Activated naive CD8-positive, alpha-beta T cell treated with anti-CD3 and anti-CD28 coated beads, Interleukin-2, amount 50 U/mL, for 16 hours (primary cell): Measurements from ENCODE around the gene KIRREL1.
A peak's percentile ranks its signal among the peaks of the same experiment; 100 is the strongest.
"Not testable (repeated sequence)": the region's sequence is repeated elsewhere in the genome, so short reads cannot be mapped to it uniquely, and the experiment has no call there.

Experiments used
- DNase-seq: peaks from one replicate; pipeline ENCODE4 v3.0.0-alpha.2; 2020; ENCODE audit warnings: low read depth, low spot score

Gene KIRREL1

DNA sequence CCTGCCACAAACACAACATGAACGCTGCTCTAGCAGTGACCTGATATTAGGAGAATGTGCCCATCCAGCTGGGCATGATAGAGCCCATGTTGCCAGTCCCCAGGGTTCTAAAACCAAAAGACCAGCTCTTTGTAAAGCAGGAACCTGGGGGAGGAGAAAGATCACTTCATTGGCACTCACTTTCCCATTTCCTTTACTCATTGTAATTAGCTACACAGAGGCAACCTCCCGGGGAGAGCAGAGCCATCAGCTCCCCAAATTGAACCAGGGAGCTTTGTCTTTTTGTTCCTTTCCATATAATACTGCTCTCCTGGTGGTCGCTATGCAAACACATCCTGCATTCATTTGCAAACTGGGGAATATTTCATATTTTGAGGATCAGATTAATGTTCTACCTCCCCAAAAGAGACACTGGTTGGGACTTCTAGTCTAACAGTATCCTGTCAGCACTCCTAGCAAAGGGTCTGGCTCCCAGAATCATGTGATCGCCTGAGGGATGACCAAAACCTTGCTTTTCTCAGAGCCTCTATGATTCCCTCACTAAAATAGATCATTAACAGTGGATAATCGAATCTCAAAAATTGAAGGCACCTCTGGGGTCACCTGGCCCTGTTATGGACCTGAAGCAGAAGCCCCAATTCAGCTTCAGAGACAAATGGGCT lies 110.5 kb downstream of the KIRREL1 start:
- DNase-seq: no peak

DNA sequence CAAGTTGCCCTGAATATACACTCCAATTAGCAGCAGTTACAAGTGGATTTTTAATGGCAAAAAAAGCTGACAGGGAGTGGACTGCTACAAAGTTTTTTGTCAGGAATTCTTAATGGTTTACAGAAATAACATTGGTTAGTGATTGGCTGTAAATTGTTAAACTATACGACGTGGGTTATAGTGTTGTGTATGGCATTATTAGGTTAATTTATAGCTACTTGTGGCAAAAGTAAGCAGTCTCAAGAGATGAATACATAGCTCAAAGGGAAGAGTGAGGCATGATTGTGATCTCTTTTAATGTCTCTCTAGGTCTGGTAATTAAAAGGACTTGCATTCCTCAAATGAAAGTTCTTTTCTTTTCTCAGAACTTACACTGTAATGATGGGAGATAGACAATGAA lies 111.4 kb downstream of the KIRREL1 start:
- DNase-seq: no peak

DNA sequence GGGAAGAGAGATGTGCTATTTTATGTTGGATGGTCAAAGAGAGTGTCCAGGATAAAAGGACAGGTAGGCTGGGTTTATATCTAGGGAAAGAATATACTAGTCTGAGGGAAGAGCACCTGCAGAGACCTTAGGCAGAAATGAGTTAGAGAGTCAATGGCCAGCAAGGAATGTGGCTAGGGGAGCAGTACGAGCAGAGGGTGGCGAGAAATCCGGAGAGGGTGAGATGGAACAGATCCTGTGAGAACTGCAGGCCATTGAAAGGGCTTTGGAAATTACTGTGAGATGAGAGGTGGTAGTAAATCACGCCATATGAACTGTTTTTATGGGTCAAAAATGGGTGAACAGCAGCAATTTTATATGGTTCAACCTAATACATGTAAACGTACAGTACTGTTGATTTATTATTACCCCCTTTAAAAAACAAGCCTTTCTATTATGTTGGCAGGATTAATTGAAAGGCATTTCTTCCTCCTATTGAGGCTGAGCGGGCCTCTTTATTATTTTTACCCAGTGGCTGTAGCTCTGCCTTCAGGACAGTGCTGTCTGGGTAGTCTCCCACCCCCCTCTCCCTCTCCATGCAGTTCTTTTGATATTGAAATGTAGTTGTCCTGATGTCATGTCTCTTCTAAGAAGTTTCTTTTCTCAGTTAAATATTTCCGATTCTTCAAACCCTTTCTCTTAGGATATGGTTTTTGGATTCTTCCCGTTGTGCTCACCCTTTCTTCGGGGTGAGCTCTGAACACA lies 112.1 kb downstream of the KIRREL1 start:
- DNase-seq: no peak

DNA sequence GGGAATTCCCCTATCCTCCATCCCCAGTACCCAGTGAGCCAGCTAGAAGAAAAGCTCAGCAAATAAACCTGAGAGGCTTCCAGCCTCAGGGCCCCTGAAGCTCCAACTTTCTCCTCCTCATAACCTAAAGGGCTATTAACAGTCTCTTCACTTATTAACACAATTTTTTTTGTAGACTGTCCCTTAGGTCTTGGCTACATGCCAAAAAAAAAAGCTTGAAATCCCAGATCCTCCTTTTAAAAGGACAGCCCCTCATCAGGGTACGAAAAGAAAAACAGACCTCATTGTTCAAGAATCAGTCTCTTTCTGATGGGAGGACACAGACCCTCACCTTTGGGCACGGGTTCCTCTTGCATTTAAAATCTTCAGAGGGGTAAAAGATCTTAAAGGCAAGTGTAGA lies 114.5 kb downstream of the KIRREL1 start:
- no peak for DNase-seq

DNA sequence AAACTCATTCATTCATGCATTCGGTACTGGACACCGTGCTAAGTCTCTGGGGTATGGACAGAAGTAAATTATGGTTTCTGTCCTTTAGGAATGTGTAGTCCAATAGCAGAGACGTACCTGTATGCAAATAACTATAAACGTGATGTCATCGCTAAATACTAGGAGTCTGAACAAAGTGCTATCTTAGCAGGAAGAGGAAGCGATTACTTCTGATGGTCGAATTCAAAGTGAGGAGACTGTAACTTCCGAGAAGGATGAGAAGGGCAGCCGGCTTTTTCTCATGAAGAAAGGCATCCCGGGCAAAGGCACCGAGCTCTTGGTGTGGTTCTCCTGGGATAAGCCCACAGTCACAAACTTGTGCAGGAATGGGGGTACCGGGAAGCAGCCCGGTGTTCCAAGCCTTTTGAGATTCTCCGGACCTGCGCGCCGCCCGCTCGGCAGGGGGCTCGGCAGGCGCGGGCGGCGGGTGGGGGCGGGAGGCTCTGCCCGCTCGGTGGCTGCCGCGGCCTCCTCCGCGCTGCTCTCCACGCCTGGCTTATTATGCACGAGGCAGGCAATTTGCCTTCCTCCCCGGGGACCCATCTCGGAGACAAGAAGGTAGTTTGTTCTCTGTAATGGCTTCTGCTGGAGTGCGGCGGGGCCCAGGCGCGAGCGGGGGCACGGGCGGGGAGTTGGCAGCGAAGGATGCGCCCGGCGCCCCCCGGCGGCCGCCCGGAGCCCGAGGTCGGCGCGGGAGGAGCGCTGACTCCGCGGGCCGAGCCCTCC lies 119.7 kb downstream of the KIRREL1 start:
- peak; percentile 7 for DNase-seq

DNA sequence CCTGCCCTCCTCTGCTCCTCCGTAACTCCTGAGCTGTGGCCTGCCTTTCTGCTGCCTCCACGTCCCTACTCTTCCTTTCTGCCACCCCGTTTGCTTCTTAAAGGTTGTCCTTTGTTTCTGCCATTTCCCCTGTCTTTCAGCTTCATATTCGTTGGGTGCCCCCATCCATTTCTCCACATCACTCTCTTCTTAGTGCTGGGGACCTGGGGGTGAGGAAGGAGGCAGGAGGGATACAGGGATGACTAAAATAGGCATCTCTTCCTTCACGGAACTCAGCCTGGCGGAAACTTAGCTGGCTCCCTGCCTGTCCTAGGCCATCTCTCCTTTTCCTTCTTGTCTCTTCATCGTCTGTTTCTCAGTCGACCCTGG lies 120.3 kb downstream of the KIRREL1 start:
- no peak for DNase-seq

DNA sequence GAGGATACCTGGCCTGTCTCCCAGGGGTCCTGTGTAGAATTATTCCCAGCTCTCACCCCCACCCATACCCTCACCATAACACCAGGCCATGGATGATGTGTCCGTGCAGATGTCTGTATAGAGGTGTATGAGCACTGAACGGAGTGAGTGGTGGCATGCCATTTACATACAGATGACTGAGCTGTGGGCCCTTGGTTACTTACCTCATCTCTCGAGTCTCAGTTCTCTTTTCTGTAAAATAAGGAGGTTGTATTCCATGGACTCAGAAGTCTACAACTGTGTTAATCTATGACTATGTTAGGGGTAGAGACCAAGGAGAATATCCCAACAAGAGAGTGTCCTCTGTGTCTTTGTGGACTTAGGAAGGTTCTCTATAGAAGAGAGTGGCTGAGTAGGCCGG lies 121.7 kb downstream of the KIRREL1 start:
- no peak for DNase-seq

DNA sequence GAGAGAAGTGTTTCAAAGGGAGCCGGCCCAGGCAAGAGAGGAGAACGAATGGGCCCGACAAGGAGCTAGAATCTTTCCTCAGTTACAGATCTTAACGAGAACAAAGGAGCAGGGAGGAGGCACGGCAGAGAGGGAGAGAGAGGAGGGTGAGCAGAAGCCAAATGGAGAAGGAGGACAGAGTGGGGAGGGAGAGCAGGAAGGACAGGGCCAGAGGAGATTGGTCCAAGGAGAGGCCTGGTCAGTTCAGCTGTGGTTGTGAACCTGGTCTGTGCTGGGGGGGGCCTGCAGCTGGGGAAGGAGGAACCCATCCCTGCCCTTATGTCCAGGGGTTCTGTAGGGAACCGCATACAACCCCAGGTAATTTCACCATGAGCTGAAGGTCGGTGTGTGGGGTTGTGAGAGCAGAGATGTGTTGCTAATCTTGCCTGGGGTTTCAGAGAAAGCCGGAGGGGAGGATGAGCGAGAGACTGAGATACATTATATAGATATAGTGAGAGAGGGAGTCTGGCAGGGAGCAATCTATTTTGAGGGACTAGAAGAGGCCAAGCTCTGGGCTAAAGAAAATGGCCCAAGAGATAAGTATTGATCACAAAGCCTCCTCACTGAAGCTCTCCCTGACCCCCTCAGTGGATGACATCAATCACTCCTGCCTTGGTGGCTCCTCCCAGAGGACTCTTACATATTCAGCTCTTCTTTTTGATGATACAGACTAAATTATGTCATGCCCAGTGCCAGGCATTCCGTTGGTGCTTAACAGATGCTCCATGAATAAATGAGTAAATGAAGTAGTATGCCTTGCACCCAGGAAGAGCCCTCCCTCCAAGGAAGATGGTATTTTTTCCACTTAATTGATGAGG lies 123.1 kb downstream of the KIRREL1 start:
- no peak for DNase-seq

DNA sequence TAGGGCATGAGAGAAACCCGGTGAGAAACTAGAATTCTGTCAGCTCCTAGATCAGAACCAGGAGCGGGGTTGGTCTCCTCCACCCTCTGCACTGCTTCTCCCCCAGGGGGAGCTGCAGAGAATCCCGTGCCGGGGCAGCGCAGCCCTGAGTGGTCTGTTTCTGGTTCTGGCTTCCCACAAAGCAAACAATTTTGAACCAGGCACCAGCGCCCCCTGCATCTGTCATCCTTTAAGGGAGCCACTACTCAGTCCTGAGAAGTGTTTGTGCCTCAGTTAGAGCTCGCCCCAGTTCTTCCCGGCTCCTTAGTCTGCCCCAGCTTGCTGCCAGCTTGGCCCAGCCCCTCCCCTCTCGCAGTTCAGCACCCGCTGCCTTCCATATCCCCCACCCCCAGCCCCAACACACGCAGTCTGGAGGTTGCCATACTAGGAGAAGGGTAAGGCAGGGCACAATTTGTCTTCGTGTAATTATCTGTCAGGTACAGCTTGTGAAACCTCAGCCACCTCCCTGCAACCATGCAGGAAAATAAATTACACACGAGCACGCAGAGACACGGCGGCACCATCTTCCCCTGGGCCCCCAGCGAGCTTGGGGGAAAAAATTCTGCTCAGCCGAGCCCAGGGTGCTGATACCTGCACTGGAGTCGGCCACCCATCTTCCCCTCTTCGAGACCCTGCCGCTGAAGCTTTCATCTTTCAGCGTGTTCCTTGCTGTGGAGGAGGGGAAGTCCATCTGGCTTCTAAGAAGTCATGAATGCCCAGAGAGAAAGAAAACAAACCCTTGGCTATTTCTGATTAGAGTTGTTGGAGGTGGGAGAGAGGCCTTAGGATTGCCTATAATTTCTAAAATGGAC lies 124.6 kb downstream of the KIRREL1 start:
- peak; percentile 14 for DNase-seq

DNA sequence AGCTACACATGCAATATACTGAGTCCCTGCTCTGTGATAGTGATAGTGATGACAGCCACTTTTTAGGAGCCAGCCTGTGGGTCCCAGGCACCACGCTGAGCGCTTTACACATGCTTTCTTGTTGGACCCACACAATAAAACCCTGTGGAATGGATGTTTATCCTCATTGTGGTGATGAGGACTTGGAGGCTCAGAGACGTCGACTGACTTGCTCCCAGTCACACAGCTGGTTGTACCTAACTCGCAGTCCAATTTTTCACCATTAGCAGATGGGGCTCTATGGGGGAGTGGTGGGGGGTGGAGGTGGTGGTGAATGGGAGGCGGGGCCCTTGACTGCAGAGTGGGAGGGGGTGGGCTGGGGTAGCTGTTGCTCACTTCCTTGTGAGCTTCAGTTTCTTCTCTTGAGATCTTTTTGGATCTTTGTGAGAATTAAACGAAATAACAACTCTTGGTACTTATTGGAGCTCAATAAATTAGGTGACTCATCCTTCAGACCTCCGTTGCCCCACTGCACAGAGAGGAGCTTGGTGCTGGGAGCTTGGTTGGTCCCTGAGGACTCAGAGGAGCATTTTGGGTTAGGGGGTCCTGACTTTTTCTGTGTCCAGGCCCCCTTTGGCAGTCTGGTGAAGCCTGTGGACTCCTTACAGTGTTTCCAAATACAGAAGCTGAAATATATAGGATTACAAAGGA lies 125.4 kb downstream of the KIRREL1 start:
- DNase-seq: no peak

DNA sequence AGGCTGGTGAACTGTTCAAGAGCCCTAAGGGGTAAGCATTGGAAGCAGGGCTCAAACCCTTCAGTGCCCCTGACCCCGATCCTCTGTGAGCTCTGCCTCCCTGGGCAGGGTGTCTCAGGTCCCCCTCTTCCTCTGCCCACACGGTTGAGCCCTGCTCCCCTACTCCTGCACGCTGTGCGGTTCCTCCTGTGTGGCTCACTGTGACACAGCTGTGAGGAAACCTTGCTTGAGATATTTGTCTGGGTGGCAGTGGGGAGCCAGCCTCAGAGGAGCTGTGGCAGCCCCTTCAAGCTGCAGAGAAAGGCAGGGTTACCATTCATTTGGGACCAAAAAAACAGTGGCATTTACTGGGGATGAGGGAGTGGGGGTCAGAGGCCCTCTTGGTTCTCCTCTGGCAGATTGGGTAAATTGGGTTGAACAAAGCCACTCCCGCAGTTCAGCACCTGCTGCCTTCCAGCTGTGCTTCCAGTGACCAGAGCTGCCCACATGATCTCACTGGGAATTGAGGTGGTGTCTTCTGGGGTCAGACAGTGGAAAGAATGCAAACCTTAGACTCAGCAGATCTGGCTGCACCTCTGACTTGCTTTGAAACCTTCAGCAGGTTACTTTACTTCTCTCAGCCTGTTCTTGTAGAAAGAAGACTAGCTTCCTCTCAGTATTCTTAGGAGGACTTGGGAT lies 126.7 kb downstream of the KIRREL1 start:
- no peak for DNase-seq

DNA sequence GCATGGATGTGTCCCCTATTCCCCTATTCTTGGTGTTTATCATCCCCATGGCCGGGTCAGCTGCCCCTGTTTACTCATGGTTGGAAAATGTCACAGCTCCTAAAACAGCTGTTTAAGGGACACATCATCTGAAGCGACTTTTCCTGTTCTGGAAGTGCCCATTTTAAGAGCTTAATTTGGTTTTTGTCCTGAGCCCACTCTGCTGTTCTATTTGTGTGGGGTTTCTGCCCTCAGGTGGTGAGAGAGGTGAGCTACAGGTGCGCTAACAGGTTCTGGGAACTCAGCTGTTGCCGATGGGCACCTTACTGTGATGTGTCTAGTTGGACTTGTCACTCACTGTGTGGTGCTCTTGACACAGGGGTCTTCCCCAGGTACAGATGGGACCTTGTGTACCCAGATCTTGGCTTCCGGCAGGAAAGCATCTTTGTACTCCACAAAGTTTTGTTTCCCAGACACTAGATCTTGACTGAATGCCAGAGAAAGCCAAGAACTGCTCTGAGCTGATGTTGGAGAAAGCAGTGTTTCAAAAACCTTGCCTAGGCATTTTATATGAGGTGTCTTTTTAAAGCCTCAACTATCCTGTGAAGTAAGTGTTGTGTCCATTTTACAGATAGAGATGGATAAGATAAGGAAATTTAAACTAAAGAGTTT lies 128.3 kb downstream of the KIRREL1 start:
- DNase-seq: no peak

DNA sequence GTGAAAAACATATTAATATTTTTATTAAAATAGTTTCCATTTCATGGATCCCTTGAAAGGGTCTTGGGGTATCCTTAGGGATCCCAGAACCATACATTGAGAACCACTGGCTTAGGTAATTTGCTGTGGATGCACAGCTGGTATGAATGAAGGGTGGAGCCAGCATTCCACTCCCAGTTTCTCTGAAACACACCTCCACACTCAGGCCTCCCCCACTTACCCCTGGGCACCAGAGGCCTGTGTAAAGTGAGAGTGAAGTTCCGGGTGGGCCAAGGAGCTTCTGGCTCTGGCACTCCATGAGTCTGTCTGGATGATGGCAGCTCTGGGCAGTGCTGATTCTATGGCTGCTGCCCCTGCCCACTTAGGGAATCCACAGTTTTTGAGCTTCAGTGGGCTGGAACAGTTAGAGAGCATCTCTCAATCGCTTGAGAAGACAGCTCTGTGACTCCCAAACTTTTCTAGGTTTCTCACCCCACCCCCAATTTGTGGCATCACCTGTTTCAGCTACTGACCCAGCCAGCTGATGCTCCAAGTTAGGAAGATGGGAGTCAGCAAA lies 129.5 kb downstream of the KIRREL1 start:
- DNase-seq: no peak

DNA sequence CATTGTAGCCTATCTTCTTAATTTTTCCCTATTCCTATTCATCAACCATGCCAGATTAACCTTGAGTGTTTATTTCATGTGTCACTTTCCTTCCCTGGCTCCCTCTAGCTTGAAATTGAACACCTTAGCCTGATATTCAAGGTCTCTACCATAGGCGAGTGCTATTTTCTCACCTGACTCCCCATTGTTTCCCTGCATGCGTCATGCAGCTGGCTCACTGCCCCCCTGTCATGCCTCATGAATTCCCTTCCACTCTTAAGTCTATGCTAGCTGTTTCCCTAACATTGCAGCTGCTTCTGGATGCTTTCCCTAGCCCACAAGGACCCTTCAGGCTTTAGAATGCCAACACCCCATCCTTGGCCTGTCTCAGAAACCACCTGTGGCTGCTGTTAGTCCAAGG lies 130.6 kb downstream of the KIRREL1 start:
- no peak for DNase-seq

DNA sequence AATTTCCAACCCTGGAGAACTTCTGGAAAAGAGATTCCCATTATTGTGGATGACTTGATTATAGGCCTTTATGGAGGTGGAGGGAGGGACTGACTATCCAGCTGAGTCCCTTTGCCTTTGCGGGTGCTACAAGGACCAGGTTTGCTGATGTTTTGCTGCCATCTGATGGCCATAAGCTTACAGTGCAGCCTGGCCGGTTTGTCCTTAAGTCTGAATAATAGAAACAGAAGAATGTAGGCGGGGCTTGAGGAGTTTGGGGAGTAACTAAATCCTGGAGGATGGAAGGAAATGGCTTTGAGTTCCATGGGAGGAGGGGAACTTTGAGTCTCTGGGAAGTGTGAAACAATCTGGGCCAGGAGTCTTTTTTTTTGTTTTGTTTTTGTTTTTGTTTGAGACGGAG lies 131.6 kb downstream of the KIRREL1 start:
- DNase-seq: peak; percentile 39

DNA sequence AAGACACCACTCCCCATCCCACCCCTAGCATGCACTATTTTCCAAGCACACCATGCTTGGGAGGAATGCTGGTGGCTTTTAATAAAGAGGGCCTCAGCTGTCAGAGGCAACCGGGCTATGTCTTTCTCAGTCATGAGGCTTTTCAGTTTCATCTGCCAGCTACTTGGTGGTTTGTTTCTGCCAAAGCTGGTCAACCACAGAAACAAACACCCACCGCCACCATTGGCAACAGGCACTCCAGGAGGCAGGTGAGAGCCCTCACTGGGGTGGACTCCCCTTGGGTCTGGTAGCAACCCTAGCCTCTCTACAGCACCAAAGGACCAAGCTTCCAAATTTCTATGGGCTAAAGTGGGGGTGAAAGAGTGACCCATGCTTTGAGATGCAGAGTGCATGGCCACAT lies 133.0 kb downstream of the KIRREL1 start:
- no peak for DNase-seq

DNA sequence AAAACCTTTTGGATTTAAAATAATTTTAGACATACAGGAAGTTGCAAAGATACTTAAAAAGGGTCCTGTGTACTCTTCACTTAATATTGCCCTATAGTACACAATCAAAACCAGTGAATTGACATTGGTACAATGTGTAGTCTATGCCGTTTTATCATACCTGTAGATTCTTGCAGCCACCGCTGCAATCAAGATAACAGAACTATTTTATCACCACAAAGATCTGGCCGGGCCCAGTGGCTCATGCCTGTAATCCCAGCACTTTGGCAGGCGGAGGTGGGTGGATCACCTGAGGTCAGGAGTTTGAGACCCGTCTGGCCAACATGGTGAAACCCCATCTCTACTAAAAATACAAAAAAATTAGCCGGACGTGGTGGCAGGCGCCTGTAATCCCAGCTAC lies 135.1 kb downstream of the KIRREL1 start:
- DNase-seq: not testable (repeated sequence)

DNA sequence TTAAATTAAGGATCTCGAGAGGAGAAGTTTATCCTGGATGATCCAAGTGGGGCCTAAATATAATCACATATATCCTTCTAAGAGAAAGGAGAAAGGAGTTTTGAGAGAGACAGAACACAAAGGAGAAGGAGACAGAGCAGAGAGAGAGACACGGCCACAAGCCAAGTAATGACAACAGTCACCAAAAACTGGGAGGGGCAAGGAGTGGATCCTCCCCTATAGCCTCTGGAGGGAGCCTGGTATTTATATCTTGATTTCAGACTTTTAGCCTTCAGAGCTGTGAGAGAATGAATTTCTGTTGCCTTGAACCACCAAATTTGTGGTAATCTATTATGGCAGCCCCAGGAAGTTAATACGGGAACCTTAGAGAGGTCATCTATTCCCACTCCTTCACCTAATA lies 137.8 kb downstream of the KIRREL1 start:
- DNase-seq: no peak

DNA sequence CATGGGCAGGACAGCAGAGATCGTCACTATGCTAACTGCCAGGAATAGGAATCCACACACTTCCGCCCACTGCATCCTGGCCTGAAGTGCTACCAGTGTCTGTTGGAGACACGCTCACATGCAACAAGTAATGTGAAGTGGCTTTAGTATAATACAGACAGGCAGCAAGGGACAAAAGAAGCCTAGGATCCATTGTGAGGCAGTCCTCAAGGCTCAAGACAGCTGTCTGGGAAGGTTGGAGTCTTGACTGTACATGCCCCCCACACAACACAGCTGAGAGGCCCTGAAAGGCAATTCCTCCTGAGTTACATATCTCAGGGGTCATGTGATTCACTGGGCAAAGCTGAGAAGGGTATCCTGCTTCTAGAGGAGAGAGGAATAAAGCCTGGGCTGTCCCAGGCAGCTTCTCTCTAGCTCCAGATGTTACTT lies 147.3 kb downstream of the KIRREL1 start:
- DNase-seq: no peak
